Tibial artery (tissue), 4 donors: ENCODE data around the gene ARHGAP15.

Experiments
- DNase-seq, 2 donors: peaks; one replicate each; pipeline ENCODE4 v3.0.0-alpha.2; 2019
- H3K27ac ChIP-seq, 2 donors: fragments of 200-600 bp; sonication (generic) in 1 of 2; 1 replicate in 1 of 2; 2 replicates in 1 of 2; pipeline ENCODE4 v1.5.1; 2018 to 2019; ENCODE audit warnings: mild to moderate bottlenecking in 1 of 2
- H3K27me3 ChIP-seq, 2 donors: fragments of 200-600 bp; sonication (generic) in 1 of 2; one replicate each; pipeline versions ENCODE4 v1.5.1 to v1.6.0; 2016 to 2019
- H3K36me3 ChIP-seq, 3 donors: fragments of 200-600 bp; sonication (generic) in 2 of 3; one replicate each; pipeline ENCODE4 v1.5.1; 2016 to 2019; ENCODE audit warnings: mild to moderate bottlenecking in 2 of 3
- H3K4me1 ChIP-seq, 4 donors: fragments of 200-600 bp; sonication (generic) in 2 of 4; 1 replicate in 3 of 4; 2 replicates in 1 of 4; pipeline ENCODE4 v1.5.1; 2016 to 2019
- H3K4me3 ChIP-seq, 2 donors: fragments of 200-600 bp; sonication (generic) in 1 of 2; 1 replicate in 1 of 2; 2 replicates in 1 of 2; pipeline ENCODE4 v1.5.1; 2018 to 2019; ENCODE audit warnings: mild to moderate bottlenecking in 2 of 2
- H3K9me3 ChIP-seq, 3 donors: fragments of 200-600 bp; sonication (generic) in 1 of 3; one replicate each; pipeline ENCODE4 v1.5.1; 2016 to 2019
- intact Hi-C: fragments of 100-400 bp; cut with DNase I; formaldehyde crosslinking; loops from one replicate; pipeline ENCODE4 v1.15.0; 2023; ENCODE audit warnings: low total_unique reads
- TF ChIP-seq, protein P1 (sequence below), 2 experiments: fragments of 200-600 bp in 1 of 2; fragments of 450-650 bp in 1 of 2; IDR thresholded peaks; one replicate each; pipeline ENCODE4 v1.5.1; 2017 to 2019; ENCODE audit warnings: antibody characterized with exemption in 2 of 2, mild to moderate bottlenecking in 1 of 2, moderate library complexity in 1 of 2

Gene ARHGAP15

DNA sequence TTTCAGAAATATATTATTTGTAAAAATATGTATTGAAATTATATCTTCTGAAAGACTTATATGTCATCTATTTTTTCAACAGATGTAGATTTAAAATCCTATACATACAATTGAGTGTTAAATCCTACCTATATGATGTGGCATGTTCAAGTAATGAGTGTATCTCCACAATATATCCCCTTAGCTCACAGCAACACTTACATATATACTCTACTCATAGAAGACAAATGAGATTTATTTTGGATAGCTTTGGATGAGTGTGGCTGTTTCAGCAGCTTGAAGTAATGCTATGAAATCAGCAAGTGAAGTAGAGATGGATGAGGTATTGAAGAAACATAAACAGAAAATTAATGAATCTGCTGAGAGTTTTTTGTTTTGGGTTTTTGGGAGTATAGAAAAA, 263.1 kb downstream of the ARHGAP15 start:
- no peaks in the 10 kb centered on the region for H3K36me3 ChIP-seq
- H3K27ac ChIP-seq: no peak overlapping the region
- DNase-seq: no peak
- H3K9me3 ChIP-seq: no peaks in the 10 kb centered on the region
- intact Hi-C loops: no loop called here
- H3K4me3 ChIP-seq: no peak overlapping the region
- H3K27me3 ChIP-seq: no peaks in the 10 kb centered on the region
- TF ChIP-seq, protein P1, sequence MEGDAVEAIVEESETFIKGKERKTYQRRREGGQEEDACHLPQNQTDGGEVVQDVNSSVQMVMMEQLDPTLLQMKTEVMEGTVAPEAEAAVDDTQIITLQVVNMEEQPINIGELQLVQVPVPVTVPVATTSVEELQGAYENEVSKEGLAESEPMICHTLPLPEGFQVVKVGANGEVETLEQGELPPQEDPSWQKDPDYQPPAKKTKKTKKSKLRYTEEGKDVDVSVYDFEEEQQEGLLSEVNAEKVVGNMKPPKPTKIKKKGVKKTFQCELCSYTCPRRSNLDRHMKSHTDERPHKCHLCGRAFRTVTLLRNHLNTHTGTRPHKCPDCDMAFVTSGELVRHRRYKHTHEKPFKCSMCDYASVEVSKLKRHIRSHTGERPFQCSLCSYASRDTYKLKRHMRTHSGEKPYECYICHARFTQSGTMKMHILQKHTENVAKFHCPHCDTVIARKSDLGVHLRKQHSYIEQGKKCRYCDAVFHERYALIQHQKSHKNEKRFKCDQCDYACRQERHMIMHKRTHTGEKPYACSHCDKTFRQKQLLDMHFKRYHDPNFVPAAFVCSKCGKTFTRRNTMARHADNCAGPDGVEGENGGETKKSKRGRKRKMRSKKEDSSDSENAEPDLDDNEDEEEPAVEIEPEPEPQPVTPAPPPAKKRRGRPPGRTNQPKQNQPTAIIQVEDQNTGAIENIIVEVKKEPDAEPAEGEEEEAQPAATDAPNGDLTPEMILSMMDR (IDR thresholded peaks at IDR 0.05): no peak
- no peaks in the 10 kb centered on the region for H3K4me1 ChIP-seq

DNA sequence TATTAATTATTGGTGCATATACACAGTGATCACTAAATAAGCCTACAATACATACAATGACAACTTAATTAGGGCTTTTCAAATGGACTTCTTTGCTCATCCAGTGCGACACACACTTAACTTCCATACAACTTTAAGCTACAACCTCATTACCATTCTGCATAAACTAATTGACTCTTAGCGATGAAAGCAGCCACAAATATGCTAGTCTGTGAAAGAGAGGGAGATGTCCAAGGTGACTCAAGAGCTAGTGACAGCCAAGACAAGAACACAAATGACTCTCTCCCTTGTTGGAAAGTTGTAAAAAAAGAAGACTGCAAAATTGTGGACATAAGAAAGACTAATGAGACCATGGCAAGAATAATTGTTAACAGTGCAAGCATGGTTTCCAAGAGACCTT, 264.8 kb downstream of the ARHGAP15 start:
- no peak for DNase-seq
- Histone ChIP-seq H3K4me1 (peaks cover 0 to 10% (median 0%) of the 10 kb centered on the region in 4 donors), H3K27ac (no peak overlapping the region), H3K27me3 (no peaks in the 10 kb centered on the region), H3K9me3 (no peaks in the 10 kb centered on the region), H3K36me3 (no peaks in the 10 kb centered on the region), H3K4me3 (no peak overlapping the region)
- TF ChIP-seq, protein P1 (IDR thresholded peaks at IDR 0.05): no peak
- intact Hi-C loops: no loop called here

DNA sequence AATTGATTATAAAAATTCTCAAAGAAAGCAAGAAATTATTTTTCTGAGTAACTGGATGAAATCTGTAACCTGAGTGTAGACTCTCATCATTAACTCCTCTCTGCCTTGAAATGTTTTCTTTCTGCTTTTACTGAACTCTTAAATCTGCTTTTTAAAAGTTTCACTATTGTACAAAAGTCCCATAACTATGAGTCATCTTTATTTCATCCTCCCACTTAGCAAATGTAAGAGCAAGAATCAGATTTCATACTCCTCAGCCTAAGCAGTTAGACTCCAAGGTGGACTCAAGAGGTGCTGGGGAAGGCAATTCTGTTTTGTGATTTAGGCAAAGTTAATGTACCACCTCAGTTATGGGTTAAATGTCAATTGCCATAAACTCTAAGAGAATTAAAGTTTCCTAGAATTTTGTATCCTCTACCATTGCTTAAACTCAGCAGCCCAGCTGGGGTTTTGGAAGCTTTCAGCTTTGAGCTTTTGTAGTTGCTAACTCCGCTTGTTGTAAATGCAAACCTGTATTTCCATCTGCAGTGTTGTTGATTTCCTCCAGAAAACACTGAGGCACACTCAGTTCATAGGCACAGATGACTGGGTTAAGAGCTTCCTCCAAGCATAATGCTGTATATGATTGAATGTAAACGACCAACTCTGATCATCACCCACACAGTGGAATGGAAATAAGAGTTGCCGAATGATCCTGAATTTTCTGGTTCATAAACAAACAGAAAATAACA, 268.8 kb downstream of the ARHGAP15 start:
- Histone ChIP-seq H3K4me3 (no peak overlapping the region), H3K36me3 (no peaks in the 10 kb centered on the region), H3K27me3 (no peaks in the 10 kb centered on the region), H3K4me1 (peaks cover 0 to 14% (median 0%) of the 10 kb centered on the region in 4 donors), H3K27ac (no peak overlapping the region), H3K9me3 (no peaks in the 10 kb centered on the region)
- no peak for DNase-seq
- TF ChIP-seq, protein P1 (IDR thresholded peaks at IDR 0.05): no peak
- intact Hi-C loops: no loop called here

DNA sequence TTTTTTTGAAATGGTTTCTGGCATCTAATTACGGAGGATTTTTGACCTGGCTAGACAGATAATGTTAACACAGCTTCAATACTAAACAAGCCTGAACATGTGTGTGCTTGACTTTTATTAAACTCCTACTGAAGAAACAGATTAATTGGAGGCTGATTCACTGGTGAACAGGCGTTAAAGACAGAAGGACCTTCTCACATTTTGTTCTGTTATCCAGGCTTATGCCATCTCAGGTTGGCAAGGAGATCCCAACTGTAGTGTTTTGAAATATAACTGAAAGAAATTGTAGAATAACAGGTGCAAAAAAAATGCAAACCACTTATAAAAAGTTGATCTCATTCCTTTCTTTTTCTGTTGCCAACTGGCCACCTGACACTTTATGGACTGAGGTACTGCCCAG, 269.6 kb downstream of the ARHGAP15 start:
- H3K27ac ChIP-seq: no peak overlapping the region
- no peaks in the 10 kb centered on the region for H3K36me3 ChIP-seq
- peaks cover 0 to 16% (median 0%) of the 10 kb centered on the region in 4 donors for H3K4me1 ChIP-seq
- H3K9me3 ChIP-seq: no peaks in the 10 kb centered on the region
- DNase-seq: no peak
- intact Hi-C loops: no loop called here
- H3K4me3 ChIP-seq: no peak overlapping the region
- H3K27me3 ChIP-seq: no peaks in the 10 kb centered on the region
- TF ChIP-seq, protein P1 (IDR thresholded peaks at IDR 0.05): no peak

DNA sequence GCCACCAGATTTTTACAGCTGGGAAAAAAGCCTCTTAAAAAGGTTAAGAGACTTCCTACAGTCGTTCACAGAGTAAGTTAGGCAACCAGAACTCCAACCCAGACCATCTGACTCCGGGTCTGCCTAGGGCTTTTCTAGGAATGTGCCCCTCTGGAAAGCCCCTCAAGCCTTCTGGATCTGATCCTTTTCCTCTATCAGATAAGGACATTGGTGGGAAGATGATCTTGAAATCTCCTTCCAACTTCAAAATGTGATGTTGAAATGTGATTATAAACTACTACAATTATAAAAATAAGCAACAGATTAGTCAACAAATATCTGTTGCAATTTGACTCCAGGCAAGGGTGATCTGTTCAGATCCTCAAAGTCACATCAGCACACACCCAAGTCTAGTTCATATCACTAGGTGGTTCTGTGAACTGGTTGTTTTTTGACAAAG, 270.4 kb downstream of the ARHGAP15 start:
- TF ChIP-seq, protein P1 (IDR thresholded peaks at IDR 0.05): no peak
- Histone ChIP-seq H3K4me3 (no peak overlapping the region), H3K36me3 (no peaks in the 10 kb centered on the region), H3K9me3 (no peaks in the 10 kb centered on the region), H3K4me1 (peaks cover 0 to 16% (median 0%) of the 10 kb centered on the region in 4 donors), H3K27ac (no peak overlapping the region), H3K27me3 (no peaks in the 10 kb centered on the region)
- no peak for DNase-seq
- intact Hi-C loops: no loop called here
